SK-N-MC (cell line): ENCODE measurements around the gene AQP7.

ENCODE experiments used
- EZH2 ChIP-seq: fragments of 200-600 bp; sonication (generic); IDR thresholded peaks from one replicate; pipeline ENCODE4 v1.6.1; 2017; ENCODE audit warnings: antibody characterized with exemption
- POLR2AphosphoS5 ChIP-seq: IDR thresholded peaks from 2 replicates; pipeline ENCODE4 v1.6.1; 2012; ENCODE audit warnings: mild to moderate bottlenecking, low read depth, low read length, borderline replicate concordance

DNA sequence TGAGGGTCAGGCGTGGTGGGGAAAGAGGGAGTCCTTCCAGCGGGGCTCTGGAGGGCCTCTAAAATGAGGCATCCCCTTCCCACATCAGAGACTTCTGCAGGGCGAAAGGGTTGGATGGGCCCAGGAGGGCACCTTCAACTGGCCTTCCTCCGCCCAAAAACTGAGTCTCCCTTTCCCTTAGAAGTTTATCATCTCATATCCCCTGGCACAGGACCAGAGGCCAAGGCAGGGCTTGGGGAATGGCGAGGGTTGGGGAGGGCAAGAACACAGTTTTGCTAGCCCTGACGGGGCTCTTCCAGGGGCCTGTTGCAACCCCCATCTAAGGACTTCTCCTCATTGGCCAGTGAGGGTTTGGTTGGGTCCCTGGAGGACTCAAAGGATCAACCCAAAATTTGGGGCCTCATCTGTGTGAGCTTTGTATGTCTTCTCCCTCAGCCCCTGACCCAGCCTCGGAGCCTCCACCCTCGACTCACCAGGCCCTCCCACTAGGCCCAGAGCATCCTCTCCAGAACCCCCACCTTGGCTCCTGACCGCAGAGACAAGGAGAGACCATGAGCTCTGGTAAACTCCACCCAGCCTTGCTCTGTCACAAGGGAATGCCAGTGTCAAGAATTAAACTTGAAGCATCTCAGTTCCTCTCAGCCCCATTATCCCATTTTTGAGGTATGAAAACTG lies 24.1 kb downstream of the AQP7 start:
- no peak for TF ChIP-seq EZH2
- TF ChIP-seq POLR2AphosphoS5 = no peak
